Mesendoderm (in vitro differentiated cells): ENCODE measurements around the gene CNOT4.

Experiments
- DNase-seq: peaks from one replicate; pipeline ENCODE4 v3.0.0; 2013
- H2AK5ac ChIP-seq: 2 replicates; pipeline ENCODE4 v1.6.1; 2013; ENCODE audit warnings: low read length, inconsistent platforms
- H2BK120ac ChIP-seq: 2 replicates; pipeline ENCODE4 v1.6.1; 2013; ENCODE audit warnings: low read depth, mild to moderate bottlenecking, low read length, moderate library complexity, mixed read lengths
- H2BK15ac ChIP-seq: replicated peaks from 2 replicates; pipeline ENCODE4 v1.6.1; 2013; ENCODE audit warnings: low read depth, mild to moderate bottlenecking, moderate library complexity
- H2BK5ac ChIP-seq: 2 replicates; pipeline ENCODE4 v1.6.1; 2013; ENCODE audit warnings: low read length, inconsistent platforms
- H3K18ac ChIP-seq: 2 replicates; pipeline ENCODE4 v1.6.1; 2013; ENCODE audit warnings: mild to moderate bottlenecking, low read length, mixed read lengths
- H3K23ac ChIP-seq: one replicate; pipeline ENCODE4 v1.6.1; 2013; ENCODE audit warnings: low read length
- H3K27ac ChIP-seq: 2 replicates; pipeline ENCODE4 v1.5.1; 2013; ENCODE audit warnings: low read depth, mild to moderate bottlenecking, inconsistent platforms, low read length, moderate library complexity
- H3K27me3 ChIP-seq: 2 replicates; pipeline ENCODE4 v1.6.1; 2013; ENCODE audit warnings: low read length, control low read depth, mild to moderate bottlenecking, inconsistent platforms; ENCODE audit not compliant: insufficient read depth, poor library complexity
- H3K36me3 ChIP-seq: 2 replicates; pipeline ENCODE4 v1.6.1; 2013; ENCODE audit warnings: low read length, inconsistent platforms; ENCODE audit not compliant: control insufficient read depth, insufficient read depth
- H3K4ac ChIP-seq: one replicate; pipeline ENCODE4 v1.6.1; 2013; ENCODE audit warnings: low read depth, mild to moderate bottlenecking, low read length, moderate library complexity
- H3K4me1 ChIP-seq: 2 replicates; pipeline ENCODE4 v1.6.1; 2013; ENCODE audit warnings: low read depth, low read length, inconsistent platforms; ENCODE audit not compliant: control insufficient read depth
- H3K4me2 ChIP-seq: 2 replicates; pipeline ENCODE4 v1.6.1; 2013; ENCODE audit warnings: low read length
- H3K4me3 ChIP-seq: 2 replicates; pipeline ENCODE4 v1.5.1; 2013; ENCODE audit warnings: mild to moderate bottlenecking, low read length
- H3K56ac ChIP-seq: one replicate; pipeline ENCODE4 v1.6.1; 2013; ENCODE audit warnings: low read length
- H3K79me1 ChIP-seq: 2 replicates; pipeline ENCODE4 v1.6.1; 2013; ENCODE audit warnings: low read length, inconsistent platforms
- H3K79me2 ChIP-seq: 2 replicates; pipeline ENCODE4 v1.6.1; 2013; ENCODE audit warnings: mild to moderate bottlenecking, low read length; ENCODE audit not compliant: control insufficient read depth, insufficient read depth
- H3K9ac ChIP-seq: 2 replicates; pipeline ENCODE4 v1.6.1; 2013; ENCODE audit warnings: low read length, inconsistent platforms
- H4K5ac ChIP-seq: one replicate; pipeline ENCODE4 v1.6.1; 2013; ENCODE audit warnings: low read length
- H4K8ac ChIP-seq: one replicate; pipeline ENCODE4 v1.6.1; 2013; ENCODE audit warnings: low read depth, mild to moderate bottlenecking, control low read depth, low read length, moderate library complexity
- WGBS: extraction: QIAGEN DNeasy Blood & Tissue Kit; methylation state at CpG from one replicate; pipeline ENCODE4 v1.1.7; 2013; ENCODE audit warnings: low lambda C conversion rate, missing lambda C conversion rate; ENCODE audit not compliant: insufficient coverage; ENCODE audit errors: extremely low coverage; 5-methylcytosine and 5-hydroxymethylcytosine counted together

The CNOT4 gene

DNA sequence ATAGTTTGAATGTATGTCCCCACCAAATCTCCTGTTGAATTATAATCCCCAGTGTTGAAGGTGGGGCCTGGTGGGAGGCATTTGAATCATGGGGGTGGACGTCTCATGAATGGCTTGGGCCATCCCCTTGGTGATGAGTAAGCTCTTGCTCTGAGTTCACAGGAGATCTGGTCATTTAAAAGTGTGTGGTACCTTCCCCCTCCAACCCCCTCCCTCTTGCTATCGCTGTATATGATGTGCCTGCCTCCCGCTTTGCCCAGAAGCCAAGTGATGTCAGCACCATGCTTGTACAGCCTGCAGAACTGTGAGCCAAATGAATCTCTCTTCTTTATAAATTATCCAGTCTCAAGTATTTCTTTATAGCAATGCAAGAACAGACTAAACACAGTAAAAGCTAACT, 103.0 kb downstream of the CNOT4 start:
- no peak overlapping the region for H3K4ac ChIP-seq
- H3K18ac ChIP-seq, result no peak overlapping the region
- no peak overlapping the region for H3K9ac ChIP-seq

DNA sequence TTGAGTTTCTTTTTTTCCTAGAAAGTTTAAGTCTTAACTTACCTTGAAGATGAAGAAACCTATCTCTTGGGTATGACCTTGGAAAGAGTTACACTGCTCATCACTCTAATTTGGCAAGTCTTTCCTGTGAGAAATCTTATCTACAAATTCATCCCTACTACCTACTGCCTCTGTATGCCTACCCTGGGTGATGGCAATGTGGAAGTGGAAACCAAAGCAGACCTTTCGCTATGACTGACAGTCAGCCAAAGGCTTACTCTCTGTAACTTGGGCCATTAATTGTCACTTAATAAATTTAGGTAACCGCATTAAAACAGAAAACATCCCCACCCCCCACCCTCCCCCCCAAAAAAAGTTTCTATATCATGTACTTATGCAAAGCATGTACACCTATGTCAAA, 103.9 kb downstream of the CNOT4 start:
- Histone ChIP-seq H3K27ac (no peak overlapping the region), H3K18ac (no peak overlapping the region), H2BK120ac (no peak overlapping the region), H3K23ac (no peak overlapping the region), H3K4me3 (no peak overlapping the region), H3K36me3 (no peaks in the 10 kb centered on the region), H4K8ac (no peak overlapping the region), H3K56ac (no peak overlapping the region), H3K4me2 (no peak overlapping the region), H2AK5ac (no peak overlapping the region), H3K27me3 (no peaks in the 10 kb centered on the region), H3K79me2 (no peaks in the 10 kb centered on the region), H4K5ac (no peak overlapping the region), H2BK5ac (no peak overlapping the region), H3K79me1 (no peaks in the 10 kb centered on the region), H3K4ac (no peak overlapping the region), H3K9ac (no peak overlapping the region), H3K4me1 (no peaks in the 10 kb centered on the region), H2BK15ac (no peak overlapping the region)
- no CpG with 5 or more reads among the region's 2 CpGs for WGBS
- DNase-seq, result no peak

More for the DNA sequence above, 103.0 kb downstream of the CNOT4 start:
- H2BK15ac ChIP-seq, result no peak overlapping the region
- H2BK5ac ChIP-seq, result no peak overlapping the region
- H3K79me1 ChIP-seq, result no peaks in the 10 kb centered on the region
- no peak overlapping the region for H2AK5ac ChIP-seq
- no peak for DNase-seq
- H2BK120ac ChIP-seq, result no peak overlapping the region
- no peaks in the 10 kb centered on the region for H3K4me1 ChIP-seq
- H3K4me3 ChIP-seq, result no peak overlapping the region
- no peak overlapping the region for H3K4me2 ChIP-seq
- H3K79me2 ChIP-seq, result no peaks in the 10 kb centered on the region
- H4K5ac ChIP-seq, result no peak overlapping the region
- H3K36me3 ChIP-seq, result no peaks in the 10 kb centered on the region
- H3K23ac ChIP-seq, result no peak overlapping the region
- H3K56ac ChIP-seq, result no peak overlapping the region
- no peak overlapping the region for H3K27ac ChIP-seq
- no CpG with 5 or more reads among the region's 3 CpGs for WGBS
- no peak overlapping the region for H4K8ac ChIP-seq
- no peaks in the 10 kb centered on the region for H3K27me3 ChIP-seq

DNA sequence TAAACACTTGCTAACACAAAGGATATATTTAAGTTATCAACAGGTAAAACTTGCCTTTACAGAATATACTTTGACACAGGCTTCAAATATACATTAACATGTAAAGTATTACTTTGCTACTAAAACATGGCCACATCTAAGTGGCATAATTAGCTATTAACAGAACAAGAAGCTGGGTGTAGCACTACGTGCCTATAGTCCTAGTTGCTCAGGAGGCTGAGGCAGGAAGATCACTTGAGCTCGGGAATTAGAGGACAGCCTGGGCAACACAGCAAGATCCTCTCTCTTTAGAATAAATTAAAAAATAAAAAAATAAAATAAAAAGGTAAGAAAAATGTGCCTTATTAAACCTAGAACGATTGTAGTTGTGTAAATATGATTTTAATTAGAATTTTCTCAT, 106.6 kb downstream of the CNOT4 start:
- no peaks in the 10 kb centered on the region for H3K79me1 ChIP-seq
- no peak overlapping the region for H3K27ac ChIP-seq
- no peaks in the 10 kb centered on the region for H3K27me3 ChIP-seq
- no peaks in the 10 kb centered on the region for H3K4me1 ChIP-seq
- no peaks in the 10 kb centered on the region for H3K79me2 ChIP-seq
- H3K18ac ChIP-seq, result no peak overlapping the region
- H3K4ac ChIP-seq, result no peak overlapping the region
- no peak overlapping the region for H2BK15ac ChIP-seq
- no peaks in the 10 kb centered on the region for H3K36me3 ChIP-seq
- H3K23ac ChIP-seq, result no peak overlapping the region
- H2AK5ac ChIP-seq, result no peak overlapping the region
- no peak overlapping the region for H3K4me2 ChIP-seq
- H2BK5ac ChIP-seq, result no peak overlapping the region
- H3K9ac ChIP-seq, result no peak overlapping the region
- H3K4me3 ChIP-seq, result no peak overlapping the region
- WGBS, result 100% methylated on average over 1 of the region's 3 CpGs
- H3K56ac ChIP-seq, result no peak overlapping the region
- no peak overlapping the region for H4K5ac ChIP-seq
- H2BK120ac ChIP-seq, result no peak overlapping the region
- DNase-seq, result no peak
- H4K8ac ChIP-seq, result no peak overlapping the region

- H3K56ac ChIP-seq, result no peak overlapping the region
- no peak overlapping the region for H3K27ac ChIP-seq
- H4K8ac ChIP-seq, result no peak overlapping the region
Observed at GRCh38 chr7:135397689-135398088, 112.2 kb downstream of the CNOT4 start.

GRCh38 chr7:135392701-135393100, 117.2 kb downstream of the CNOT4 start:
- no peak overlapping the region for H3K56ac ChIP-seq
- no peaks in the 10 kb centered on the region for H3K79me2 ChIP-seq
- H3K27me3 ChIP-seq, result no peaks in the 10 kb centered on the region
- WGBS, result no CpG with 5 or more reads among the region's 4 CpGs
- H3K23ac ChIP-seq, result no peak overlapping the region
- H4K8ac ChIP-seq, result no peak overlapping the region
- no peak overlapping the region for H3K4me2 ChIP-seq
- H4K5ac ChIP-seq, result no peak overlapping the region
- no peak overlapping the region for H2AK5ac ChIP-seq
- DNase-seq, result no peak
- H2BK15ac ChIP-seq, result no peak overlapping the region
- H3K9ac ChIP-seq, result no peak overlapping the region
- no peaks in the 10 kb centered on the region for H3K4me1 ChIP-seq
- no peaks in the 10 kb centered on the region for H3K36me3 ChIP-seq
- H2BK5ac ChIP-seq, result no peak overlapping the region
- no peak overlapping the region for H3K27ac ChIP-seq
- H2BK120ac ChIP-seq, result no peak overlapping the region
- no peak overlapping the region for H3K4me3 ChIP-seq
- no peak overlapping the region for H3K18ac ChIP-seq
- no peak overlapping the region for H3K4ac ChIP-seq
- H3K79me1 ChIP-seq, result no peaks in the 10 kb centered on the region

More at GRCh38 chr7:135397689-135398088, 112.2 kb downstream of the CNOT4 start:
- H3K4me3 ChIP-seq, result no peak overlapping the region
- no peak overlapping the region for H2AK5ac ChIP-seq
- no peaks in the 10 kb centered on the region for H3K36me3 ChIP-seq
- H3K79me2 ChIP-seq, result no peaks in the 10 kb centered on the region
- H4K5ac ChIP-seq, result no peak overlapping the region
- H3K23ac ChIP-seq, result no peak overlapping the region
- no peaks in the 10 kb centered on the region for H3K27me3 ChIP-seq
- H3K4me1 ChIP-seq, result no peaks in the 10 kb centered on the region
- no peak overlapping the region for H2BK120ac ChIP-seq
- H3K4me2 ChIP-seq, result no peak overlapping the region
- no peaks in the 10 kb centered on the region for H3K79me1 ChIP-seq
- no peak overlapping the region for H2BK15ac ChIP-seq
- no peak overlapping the region for H3K9ac ChIP-seq
- no peak overlapping the region for H3K18ac ChIP-seq
- no peak for DNase-seq
- H2BK5ac ChIP-seq, result no peak overlapping the region
- no peak overlapping the region for H3K4ac ChIP-seq

- WGBS, result no CpG with 5 or more reads among the region's 3 CpGs
- Histone ChIP-seq H4K8ac (no peak overlapping the region), H3K9ac (no peak overlapping the region), H3K36me3 (no peaks in the 10 kb centered on the region), H3K79me2 (no peaks in the 10 kb centered on the region), H2BK120ac (no peak overlapping the region), H3K23ac (no peak overlapping the region), H3K79me1 (no peaks in the 10 kb centered on the region), H2AK5ac (no peak overlapping the region), H3K4ac (no peak overlapping the region), H3K27ac (no peak overlapping the region), H4K5ac (no peak overlapping the region), H3K4me2 (no peak overlapping the region), H2BK15ac (no peak overlapping the region), H3K56ac (no peak overlapping the region), H2BK5ac (no peak overlapping the region), H3K18ac (no peak overlapping the region), H3K27me3 (no peaks in the 10 kb centered on the region), H3K4me3 (no peak overlapping the region), H3K4me1 (peaks cover 3% of the 10 kb centered on the region)
- no peak for DNase-seq
Observed at GRCh38 chr7:135391514-135391913, 118.4 kb downstream of the CNOT4 start.
